K562 (cell line): ENCODE results near the gene TARS2. TPM values are rescaled to one million over a fixed set of nuclear protein-coding genes. Genes with fewer than 3 reads are reported as not detected.

Source experiments
- BRD9 ChIP-seq: fragments of 450-650 bp; IDR thresholded peaks from 2 replicates; pipeline ENCODE4 v1.6.1; 2018; ENCODE audit warnings: low read depth; ENCODE audit not compliant: partially characterized antibody
- CHD4 ChIP-seq: fragments of 200-600 bp; sonication (generic); IDR thresholded peaks from 3 replicates; pipeline ENCODE4 v1.6.1; 2012; ENCODE audit warnings: low read depth, mild to moderate bottlenecking, mixed read lengths, low read length, inconsistent platforms; ENCODE audit not compliant: insufficient read depth, insufficient replicate concordance, poor library complexity, severe bottlenecking
- COPS2 ChIP-seq: fragments of 450-650 bp; conservative IDR thresholded peaks from 2 replicates; pipeline ENCODE4 v1.6.1; 2016; ENCODE audit warnings: mild to moderate bottlenecking, moderate library complexity
- DMBX1 ChIP-seq: fragments of 250-450 bp; sonication (Bioruptor Pico); IDR thresholded peaks from 2 replicates; pipeline ENCODE4 v1.8.0; 2022; ENCODE audit warnings: inconsistent platforms, mild to moderate bottlenecking, moderate library complexity, borderline replicate concordance
- HDAC8 ChIP-seq: fragments of 450-650 bp; IDR thresholded peaks from 2 replicates; pipeline ENCODE4 v1.6.1; 2016; ENCODE audit warnings: mild to moderate bottlenecking, missing genetic modification characterization, moderate library complexity, missing compliant biosample characterization
- MBD1 ChIP-seq: fragments of 250-450 bp; sonication (Bioruptor Pico); IDR thresholded peaks from 2 replicates; pipeline ENCODE4 v1.8.0; 2022; ENCODE audit warnings: inconsistent platforms
- MEIS2 ChIP-seq: fragments of 450-650 bp; IDR thresholded peaks from 2 replicates; pipeline ENCODE4 v1.6.1; 2014; ENCODE audit warnings: mild to moderate bottlenecking; ENCODE audit not compliant: partially characterized antibody
- NR2C1 ChIP-seq, 2 experiments: fragments of 450-650 bp; IDR thresholded peaks; 2 replicates each; pipeline ENCODE4 v1.6.1; 2017; ENCODE audit warnings: mild to moderate bottlenecking in 2 of 2, antibody characterized with exemption in 1 of 2, inconsistent platforms in 1 of 2, missing compliant biosample characterization in 1 of 2, missing genetic modification characterization in 1 of 2
- NR2C2 ChIP-seq, 2 experiments: fragments of 200-800 bp in 1 of 2; sonication (Bioruptor generic) in 1 of 2; sonication (generic) in 1 of 2; formaldehyde crosslinking in 1 of 2; IDR thresholded peaks; 2 replicates each; pipeline versions ENCODE4 v1.6.1 to v1.8.0; 2016 to 2022; ENCODE audit warnings: mild to moderate bottlenecking in 1 of 2, missing compliant biosample characterization in 1 of 2, missing genetic modification characterization in 1 of 2, missing genetic modification reagents in 1 of 2
- PBX2 ChIP-seq, 2 experiments: IDR thresholded peaks in 1 of 2; conservative IDR thresholded peaks in 1 of 2; 2 replicates each; pipeline ENCODE4 v1.6.1; 2016; ENCODE audit warnings: low read depth in 2 of 2, mild to moderate bottlenecking in 1 of 2, missing compliant biosample characterization in 1 of 2, missing genetic modification characterization in 1 of 2, moderate library complexity in 1 of 2
- ZNF592 ChIP-seq: fragments of 450-650 bp; IDR thresholded peaks from 2 replicates; pipeline ENCODE4 v1.6.1; 2017; ENCODE audit warnings: antibody characterized with exemption, mild to moderate bottlenecking
- ZNF655 ChIP-seq: fragments of 250-450 bp; sonication (Bioruptor Pico); IDR thresholded peaks from 2 replicates; pipeline ENCODE4 v1.5.0; 2021
- ZNF707 ChIP-seq: fragments of 250-450 bp; sonication (Bioruptor Pico); conservative IDR thresholded peaks from 2 replicates; pipeline ENCODE4 v1.8.0; 2022; ENCODE audit warnings: inconsistent platforms, mild to moderate bottlenecking, moderate library complexity
- polyA plus RNA-seq, 8 experiments: library from polyadenylated mRNA; depleted of rRNA in 4 of 8; stranded (reverse) in 5 of 8; unstranded in 3 of 8; fragments of >200 nt; fragmentation: Nextera tagmentation in 2 of 8; fragmentation: Illumina TruSeq in 1 of 8; extraction: Ambion mirVana in 2 of 8; extraction: Trizol in 1 of 8; gene quantifications; 2 replicates each; pipeline versions ENCODE4 v1.2.1 to v1.2.3, GENCODE V29; 2011 to 2014; ENCODE audit warnings: inconsistent platforms in 1 of 8, missing spikeins in 1 of 8
- total RNA-seq, 7 experiments: library from RNA; depleted of rRNA in 6 of 7; stranded (reverse); fragments of >200 nt in 6 of 7; fragmentation: Illumina TruSeq in 2 of 7; extraction: Trizol in 2 of 7; gene quantifications; 2 replicates each; pipeline versions ENCODE4 v1.2.1 to v1.2.3, GENCODE V29; 2011 to 2021; ENCODE audit warnings: low replicate concordance in 1 of 7

Gene TARS2
- total and polyA plus RNA-seq, 9 of the 15 experiments (the other 6 are each of a cell fraction or from before 2014, with no cell fraction given): 17.0 to 64.2 (median 39.4) TPM

GRCh38 chr1:150546294-150546937, 59.2 kb downstream of the TARS2 start (continued):
- TF ChIP-seq NR2C2 (CRISPR knock-in tag; IDR thresholded peaks at IDR 0.05) (no peak), NR2C2 (tag; IDR thresholded peaks at IDR 0.05) (peak; percentile 10; the same call in 1 of the 2 replicates), MBD1 (CRISPR knock-in tag) (no peak), DMBX1 (peak; percentile 43; the same call in 1 of the 2 replicates), ZNF707 (CRISPR knock-in tag) (no peak), ZNF655 (CRISPR knock-in tag) (no peak), CHD4 (peak; percentile 36), NR2C1 (IDR thresholded peaks at IDR 0.05) (0 out of 2 replicates have a peak, but pooled peaks have one; percentile 42), NR2C1 (tag; IDR thresholded peaks at IDR 0.05) (peak; percentile 61; the same call in 1 of the 2 replicates), HDAC8 (tag) (peak; percentile 60; the same call in 1 of the 2 replicates), MEIS2 (peak; percentile 41), COPS2 (no peak), BRD9 (peak; percentile 18), PBX2 (CRISPR knock-in tag; IDR thresholded peaks at IDR 0.05; ENCODE audit: low read depth) (no peak), PBX2 (tag; conservative IDR thresholded peaks at IDR 0.05; ENCODE audit: low read depth) (peak; percentile 34; the same call in 1 of the 2 replicates), ZNF592 (peak; percentile 43; the same call in 1 of the 2 replicates)
